Heart left ventricle (tissue), 16 donors: ENCODE data around the gene TPPP. TPM values are rescaled to one million over a fixed set of nuclear protein-coding genes. Genes with fewer than 3 reads are reported as not detected.

Experiments
- ATAC-seq, 4 donors: fragments of 200-7000 bp; cut with Tn5 transposase; one replicate each; pipeline ENCODE4 v1.9.1; 2020 to 2022; ENCODE audit warnings: moderate library complexity in 4 of 4, mild to moderate bottlenecking in 3 of 4, moderate number of reproducible peaks in 1 of 4
- DNase-seq, 5 donors: peaks; one replicate each; pipeline ENCODE4 v3.0.0-alpha.2; 2020
- H3K27ac ChIP-seq, 12 donors: fragments of 200-600 bp; sonication (generic) in 4 of 12; one replicate each; pipeline versions ENCODE4 v1.5.0 to v1.8.0; 2016 to 2022; ENCODE audit warnings: mild to moderate bottlenecking in 2 of 12
- H3K27me3 ChIP-seq, 9 donors: fragments of 200-600 bp; sonication (generic) in 2 of 9; one replicate each; pipeline versions ENCODE4 v1.5.1 to v1.8.0; 2016 to 2022; ENCODE audit warnings: mild to moderate bottlenecking in 3 of 9
- H3K36me3 ChIP-seq, 9 donors: fragments of 200-600 bp; sonication (generic) in 2 of 9; one replicate each; pipeline versions ENCODE4 v1.5.0 to v1.8.0; 2018 to 2022; ENCODE audit warnings: mild to moderate bottlenecking in 2 of 9
- H3K4me1 ChIP-seq, 12 donors: fragments of 200-600 bp; sonication (generic) in 4 of 12; one replicate each; pipeline versions ENCODE4 v1.5.0 to v1.8.0; 2016 to 2022; ENCODE audit warnings: mild to moderate bottlenecking in 3 of 12
- H3K4me3 ChIP-seq, 12 donors: fragments of 200-600 bp; sonication (generic) in 4 of 12; one replicate each; pipeline versions ENCODE4 v1.5.0 to v1.8.0; 2017 to 2022; ENCODE audit warnings: mild to moderate bottlenecking in 9 of 12, moderate library complexity in 4 of 12
- H3K9me3 ChIP-seq, 12 donors: fragments of 200-600 bp; sonication (generic) in 4 of 12; one replicate each; pipeline versions ENCODE4 v1.5.0 to v1.8.0; 2016 to 2022; ENCODE audit warnings: mild to moderate bottlenecking in 1 of 12
- CTCF ChIP-seq, 12 donors: fragments of 200-600 bp; sonication (generic) in 4 of 12; IDR thresholded peaks; one replicate each; pipeline versions ENCODE4 v1.5.0 to v1.8.0; 2018 to 2022; ENCODE audit warnings: antibody characterized with exemption in 12 of 12, mild to moderate bottlenecking in 5 of 12
- POLR2A ChIP-seq, 2 donors: fragments of 450-650 bp; IDR thresholded peaks; one replicate each; pipeline ENCODE4 v1.6.1; 2017; ENCODE audit warnings: antibody characterized with exemption in 2 of 2, mild to moderate bottlenecking in 2 of 2, moderate library complexity in 2 of 2
- WGBS, 4 donors: extraction: QIAGEN DNeasy Blood & Tissue Kit in 2 of 4; methylation state at CpG; one replicate each; pipeline versions ENCODE4 v1.1.5 to v1.1.7; 2013 to 2018; 5-methylcytosine and 5-hydroxymethylcytosine counted together
- intact Hi-C, 10 donors: fragments of 100-400 bp; cut with DNase I; formaldehyde crosslinking; loops; one replicate each; pipeline versions ENCODE4 v1.11.1 to v1.14.2; 2022
- polyA plus RNA-seq, 2 donors: library from polyadenylated mRNA; stranded (reverse); fragments of 200-250 nt; gene quantifications; one replicate each; pipeline ENCODE4 v1.2.3, GENCODE V29; 2013
- total RNA-seq, 9 donors: library from RNA; depleted of rRNA in 2 of 9; stranded (reverse); fragments of >200 nt in 2 of 9; fragmentation: NEBNext Ultra II Directional in 3 of 9; extraction: Animal tissue kit (Norgen Biotek cat#: 25700) in 3 of 9; gene quantifications; one replicate each; pipeline versions ENCODE4 v1.1.0 to v1.2.4, GENCODE V29; 2016 to 2023
- donor health status: ischemic (EF 13 %, LVEDD 7.1; RV severe dilation, severe dysfunction).
- donor health status: healthy with polysubstance abuse.
- donor health status: DM: no; HTN: yes; CAD: no.
- donor health status: DM: no; HTN: no; CAD: no.
- donor health status: ischemic (EF 25% LVEDD 6.9; RV normal size, moderate dysfunction).
- donor health status: ischemic (EF 25% LVEDD 5.7; RV mildly dilated, moderate dysfunction).
- donor health status: healthy.
- donor health status: DM: yes; HTN: yes; CAD: no.
- donor health status: ischemic (EF 35%, LVEDD 5.7; RV mildly dilated, moderate dysfunction).
- donor health status: nonischemic (EF 11% LVEDD 7.7; RV severe dilation, severe dysfunction).
- donor health status: DM: yes; HTN: yes; CAD: no.
- donor health status: PGD.
- donor health status: ischemic (EF 29% LVEDD 5.4; RV normal size, mild dysfunction).
- donor health status: nonischemic (EF 23%, LVEDD 6.1; RV moderate dilation, normal function).

The TPPP gene
- total and polyA plus RNA-seq, 11 donors = 7.5 to 31.2 (median 14.9) TPM

GRCh38 chr5:668283-668995, 24.7 kb downstream of the TPPP start:
- no peaks in the 10 kb centered on the region for H3K9me3 ChIP-seq
- peaks cover 0 to 27% (median 16%) of the 10 kb centered on the region in 9 donors for H3K36me3 ChIP-seq
- DNase-seq (peak in 2 of 5 donors; percentile 12 to 25), ATAC-seq (no peak)
- no peak overlapping the region for H3K4me3 ChIP-seq
- intact Hi-C loops = no loop called here
- peaks cover 9 to 31% (median 22%) of the 10 kb centered on the region in 12 donors for H3K4me1 ChIP-seq
- TF ChIP-seq POLR2A (IDR thresholded peaks at IDR 0.05) (no peak), CTCF (IDR thresholded peaks at IDR 0.05) (no peak)
- peak overlapping the region in 1 of 12 donors; percentile 35 for H3K27ac ChIP-seq
- peaks cover 0 to 5% (median 0%) of the 10 kb centered on the region in 9 donors for H3K27me3 ChIP-seq
- WGBS, 4 donors = 81 to 88% (median 82%) methylated on average over 34 to 44 of the region's 44 CpGs

GRCh38 chr5:666816-667498, 26.2 kb downstream of the TPPP start:
- DNase-seq = peak in 2 of 5 donors; percentile 9 to 11
- Histone ChIP-seq H3K27me3 (peaks cover 0 to 2% (median 0%) of the 10 kb centered on the region in 9 donors), H3K4me1 (peaks cover 0 to 16% (median 8%) of the 10 kb centered on the region in 12 donors), H3K27ac (no peak overlapping the region), H3K4me3 (no peak overlapping the region), H3K9me3 (no peaks in the 10 kb centered on the region), H3K36me3 (peaks cover 0 to 34% (median 16%) of the 10 kb centered on the region in 9 donors)
- 92 to 94% (median 94%) methylated on average over 13 of the region's 13 CpGs for WGBS, 4 donors
- TF ChIP-seq POLR2A (IDR thresholded peaks at IDR 0.05) (no peak), CTCF (IDR thresholded peaks at IDR 0.05) (no peak)
- no peak for ATAC-seq
- intact Hi-C loops = no loop called here

GRCh38 chr5:665956-666711, 27.0 kb downstream of the TPPP start:
- peaks cover 0 to 42% (median 16%) of the 10 kb centered on the region in 9 donors for H3K36me3 ChIP-seq
- TF ChIP-seq CTCF (IDR thresholded peaks at IDR 0.05) (no peak), POLR2A (IDR thresholded peaks at IDR 0.05) (no peak)
- WGBS, 4 donors = 94 to 96% (median 95%) methylated on average over 25 to 40 of the region's 40 CpGs
- no peaks in the 10 kb centered on the region for H3K27me3 ChIP-seq
- intact Hi-C loops = no loop called here
- H3K27ac ChIP-seq = no peak overlapping the region
- H3K9me3 ChIP-seq = no peaks in the 10 kb centered on the region
- DNase-seq (peak in 3 of 5 donors; percentile 5 to 17 (median 15)), ATAC-seq (no peak)
- peaks cover 0 to 8% (median 0%) of the 10 kb centered on the region in 12 donors for H3K4me1 ChIP-seq
- no peak overlapping the region for H3K4me3 ChIP-seq
